Hepatocyte (in vitro differentiated cells): ENCODE results near the gene SLC38A10. TPM values are rescaled to one million over a fixed set of nuclear protein-coding genes. Genes with fewer than 3 reads are reported as not detected.

ENCODE experiments used
- DNase-seq: peaks from one replicate; pipeline ENCODE4 v3.0.0-alpha.2; 2016; ENCODE audit warnings: low spot score
- H2AFZ ChIP-seq: fragments of 200-600 bp; sonication (generic); 2 replicates; pipeline ENCODE4 v1.6.0; 2016; ENCODE audit warnings: antibody characterized with exemption, mild to moderate bottlenecking
- H3K27ac ChIP-seq: fragments of 200-600 bp; sonication (generic); 2 replicates; pipeline ENCODE4 v1.5.1; 2016; ENCODE audit warnings: mild to moderate bottlenecking
- H3K27me3 ChIP-seq: fragments of 200-600 bp; sonication (generic); 2 replicates; pipeline ENCODE4 v1.6.1; 2016
- H3K36me3 ChIP-seq: fragments of 200-600 bp; sonication (generic); replicated peaks from 2 replicates; pipeline ENCODE4 v1.5.1; 2016; ENCODE audit warnings: low read depth; ENCODE audit not compliant: insufficient read depth
- H3K4me1 ChIP-seq: fragments of 200-600 bp; sonication (generic); 2 replicates; pipeline ENCODE4 v1.5.1; 2016; ENCODE audit warnings: mild to moderate bottlenecking, moderate library complexity; ENCODE audit not compliant: insufficient read depth
- H3K4me2 ChIP-seq: fragments of 200-600 bp; sonication (generic); 2 replicates; pipeline ENCODE4 v1.6.0; 2016
- H3K4me3 ChIP-seq: fragments of 200-600 bp; sonication (generic); 2 replicates; pipeline ENCODE4 v1.5.1; 2016; ENCODE audit warnings: mild to moderate bottlenecking
- H3K79me2 ChIP-seq: fragments of 200-600 bp; sonication (generic); 2 replicates; pipeline ENCODE4 v1.6.0; 2017; ENCODE audit warnings: mild to moderate bottlenecking
- H3K9me2 ChIP-seq: fragments of 200-600 bp; sonication (generic); replicated peaks from 2 replicates; pipeline ENCODE4 v1.6.0; 2017; ENCODE audit warnings: mild to moderate bottlenecking; ENCODE audit not compliant: insufficient read depth
- H3K9me3 ChIP-seq: fragments of 200-600 bp; sonication (generic); 2 replicates; pipeline ENCODE4 v1.5.1; 2016; ENCODE audit warnings: low read depth, mild to moderate bottlenecking
- H4K20me1 ChIP-seq: fragments of 200-600 bp; sonication (generic); 2 replicates; pipeline ENCODE4 v1.6.0; 2016; ENCODE audit warnings: mild to moderate bottlenecking; ENCODE audit not compliant: insufficient read depth, poor library complexity, severe bottlenecking
- EZH2 ChIP-seq: fragments of 200-600 bp; sonication (generic); IDR thresholded peaks from 2 replicates; pipeline ENCODE4 v1.6.1; 2016; ENCODE audit warnings: antibody characterized with exemption, mild to moderate bottlenecking, borderline replicate concordance
- EZH2phosphoT487 ChIP-seq: fragments of 200-600 bp; sonication (generic); IDR thresholded peaks from one replicate; pipeline ENCODE4 v1.6.1; 2018; ENCODE audit warnings: antibody characterized with exemption, mild to moderate bottlenecking, low read depth, moderate library complexity; ENCODE audit not compliant: unreplicated experiment, severe bottlenecking
- WGBS: methylation state at CpG from one replicate; pipeline ENCODE4 v1.1.6; 2016; ENCODE audit warnings: low lambda C conversion rate; ENCODE audit errors: missing lambda C conversion rate; 5-methylcytosine and 5-hydroxymethylcytosine counted together
- polyA plus RNA-seq: library from polyadenylated mRNA; unstranded; fragments of >200 nt; fragmentation: Nextera tagmentation; extraction: Ambion mirVana; gene quantifications from 2 replicates; pipeline ENCODE4 v1.2.1, GENCODE V29; 2016
- total RNA-seq: library from RNA; depleted of rRNA; stranded (reverse); fragments of >200 nt; gene quantifications from 2 replicates; pipeline ENCODE4 v1.2.3, GENCODE V29; 2014
- TF ChIP-seq, protein P1 (sequence below): fragments of 200-600 bp; sonication (generic); IDR thresholded peaks from 2 replicates; pipeline ENCODE4 v1.5.1; 2016; ENCODE audit warnings: antibody characterized with exemption, mild to moderate bottlenecking; ENCODE audit not compliant: poor library complexity

Gene SLC38A10
- total and polyA plus RNA-seq, 2 experiments from 2014 or later: 91.4 to 124 TPM

DNA sequence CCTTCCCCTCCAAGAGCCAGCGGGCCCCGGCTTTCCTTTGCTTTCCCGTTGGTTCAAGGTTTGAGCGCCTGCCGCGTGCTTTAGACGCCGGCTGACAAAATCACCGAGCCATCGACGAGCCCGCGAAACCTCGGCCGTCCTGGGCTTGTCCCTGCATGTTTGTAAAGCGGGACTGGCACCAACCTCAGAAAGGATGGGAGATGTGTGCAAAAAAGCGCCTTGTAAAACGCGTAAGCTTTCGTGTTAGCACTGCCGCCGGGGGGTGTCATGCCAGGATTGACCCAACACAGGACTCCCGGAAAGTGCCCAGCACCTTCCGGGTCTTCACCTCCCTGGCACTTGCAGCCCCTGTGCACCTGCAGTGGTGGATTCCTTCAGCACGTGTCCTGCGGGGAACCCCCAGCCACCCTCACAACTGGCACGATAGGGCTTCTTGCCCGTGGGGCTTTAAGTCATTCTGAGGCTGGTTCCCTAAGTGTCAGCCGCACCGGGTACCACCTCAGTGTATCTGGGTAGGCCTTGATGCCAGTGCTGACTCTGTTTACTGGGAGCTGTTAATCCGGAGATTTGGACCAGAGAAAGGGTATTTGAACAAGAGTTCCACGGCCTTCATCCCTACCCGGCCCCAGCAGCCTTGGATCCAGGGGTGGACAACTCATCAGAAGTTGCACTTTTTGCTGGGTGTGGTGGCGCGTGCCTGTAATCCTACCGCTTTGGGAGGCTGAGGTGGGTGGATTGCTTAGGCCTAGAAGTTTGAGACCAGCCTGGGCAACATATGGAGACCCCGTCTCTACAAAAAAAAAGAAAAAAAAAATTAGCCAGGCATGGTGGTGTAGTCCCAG lies 55.2 kb downstream of the SLC38A10 start:
- H2AFZ ChIP-seq: peak overlapping the region; percentile 45
- H4K20me1 ChIP-seq: no peaks in the 10 kb centered on the region
- H3K27ac ChIP-seq: peak overlapping the region; percentile 44
- H3K27me3 ChIP-seq: no peaks in the 10 kb centered on the region
- peak overlapping the region; percentile 83 for H3K4me2 ChIP-seq
- H3K4me1 ChIP-seq: peaks cover 21% of the 10 kb centered on the region
- DNase-seq: peak; percentile 35
- H3K9me3 ChIP-seq: no peaks in the 10 kb centered on the region
- no peaks in the 10 kb centered on the region for H3K9me2 ChIP-seq
- H3K4me3 ChIP-seq: peak overlapping the region; percentile 66
- WGBS: 25% methylated on average over 37 of the region's 37 CpGs
- TF ChIP-seq EZH2phosphoT487: no peak
- no peak for TF ChIP-seq EZH2
- TF ChIP-seq, protein P1, sequence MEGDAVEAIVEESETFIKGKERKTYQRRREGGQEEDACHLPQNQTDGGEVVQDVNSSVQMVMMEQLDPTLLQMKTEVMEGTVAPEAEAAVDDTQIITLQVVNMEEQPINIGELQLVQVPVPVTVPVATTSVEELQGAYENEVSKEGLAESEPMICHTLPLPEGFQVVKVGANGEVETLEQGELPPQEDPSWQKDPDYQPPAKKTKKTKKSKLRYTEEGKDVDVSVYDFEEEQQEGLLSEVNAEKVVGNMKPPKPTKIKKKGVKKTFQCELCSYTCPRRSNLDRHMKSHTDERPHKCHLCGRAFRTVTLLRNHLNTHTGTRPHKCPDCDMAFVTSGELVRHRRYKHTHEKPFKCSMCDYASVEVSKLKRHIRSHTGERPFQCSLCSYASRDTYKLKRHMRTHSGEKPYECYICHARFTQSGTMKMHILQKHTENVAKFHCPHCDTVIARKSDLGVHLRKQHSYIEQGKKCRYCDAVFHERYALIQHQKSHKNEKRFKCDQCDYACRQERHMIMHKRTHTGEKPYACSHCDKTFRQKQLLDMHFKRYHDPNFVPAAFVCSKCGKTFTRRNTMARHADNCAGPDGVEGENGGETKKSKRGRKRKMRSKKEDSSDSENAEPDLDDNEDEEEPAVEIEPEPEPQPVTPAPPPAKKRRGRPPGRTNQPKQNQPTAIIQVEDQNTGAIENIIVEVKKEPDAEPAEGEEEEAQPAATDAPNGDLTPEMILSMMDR: no peak
- no peaks in the 10 kb centered on the region for H3K36me3 ChIP-seq
- peaks cover 31% of the 10 kb centered on the region for H3K79me2 ChIP-seq

DNA sequence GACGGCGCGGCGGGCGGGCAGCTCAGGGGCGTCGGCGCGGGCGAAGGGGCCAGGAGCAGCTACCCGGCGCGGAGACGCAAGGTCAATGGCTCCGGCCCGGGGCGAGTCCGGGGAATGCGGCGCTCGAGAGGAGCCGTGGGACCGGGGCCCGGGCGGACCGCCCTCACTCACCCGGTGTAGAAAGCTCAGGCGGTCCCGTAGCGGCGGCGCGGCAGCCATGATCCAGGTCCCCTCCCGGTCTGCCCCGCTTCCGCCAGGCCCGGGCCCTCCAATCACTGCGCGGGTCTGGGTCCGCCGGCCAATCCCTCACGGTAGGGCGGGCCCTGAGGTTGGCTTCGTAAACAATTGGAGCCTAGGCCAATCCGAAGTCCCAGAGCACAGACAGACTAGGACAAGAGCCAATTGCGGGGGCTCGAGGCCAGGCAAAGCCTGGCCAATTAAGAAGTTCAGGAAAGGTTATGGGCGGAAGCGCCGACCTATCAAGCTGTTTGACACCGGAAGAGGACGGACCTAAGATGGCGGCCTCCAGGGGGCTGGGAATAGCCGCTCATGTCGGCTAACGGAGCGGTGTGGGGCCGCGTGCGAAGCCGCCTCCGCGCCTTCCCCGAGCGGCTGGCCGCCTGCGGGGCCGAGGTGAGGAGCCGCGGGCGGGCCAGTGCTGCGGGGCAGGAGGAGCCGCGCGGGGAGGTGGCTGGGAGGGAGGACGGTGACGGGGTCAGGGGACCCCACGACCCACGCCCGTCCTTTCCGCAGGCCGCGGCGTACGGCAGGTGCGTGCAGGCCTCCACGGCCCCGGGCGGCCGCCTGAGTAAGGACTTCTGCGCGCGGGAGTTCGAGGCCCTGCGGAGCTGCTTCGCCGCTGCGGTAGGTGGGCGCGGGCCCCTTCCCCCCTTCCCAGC lies 56.0 kb downstream of the SLC38A10 start, which contains the start of the genes NDUFAF8 and TEPSIN:
NDUFAF8 (plus strand) TSS at position 504 of the 899 bp plus-strand sequence; CDS start at position 550, 46 bp downstream.
TEPSIN (minus strand) TSS at position 241 of the 899 bp plus-strand sequence; CDS start at position 219, 22 bp downstream.
- no peaks in the 10 kb centered on the region for H3K9me3 ChIP-seq
- H3K4me2 ChIP-seq: peak within 1 kb of the TSS; percentile 94
- H2AFZ ChIP-seq: peak within 1 kb of the TSS; percentile 45
- peak; percentile 98 for DNase-seq
- under 1% methylated on average over 69 of the region's 100 CpGs for WGBS
- H3K27me3 ChIP-seq: no peaks in the 10 kb centered on the region
- peak within 1 kb of the TSS; percentile 66 for H3K4me3 ChIP-seq
- H3K4me1 ChIP-seq: peaks cover 25% of the 10 kb centered on the region
- peak within 1 kb of the TSS; percentile 44 for H3K27ac ChIP-seq
- H3K36me3 ChIP-seq: no peaks in the 10 kb centered on the region
- no peak for TF ChIP-seq EZH2phosphoT487
- TF ChIP-seq, protein P1: no peak
- TF ChIP-seq EZH2: no peak
- peaks cover 31% of the 10 kb centered on the region for H3K79me2 ChIP-seq
- no peaks in the 10 kb centered on the region for H4K20me1 ChIP-seq
- no peaks in the 10 kb centered on the region for H3K9me2 ChIP-seq

DNA sequence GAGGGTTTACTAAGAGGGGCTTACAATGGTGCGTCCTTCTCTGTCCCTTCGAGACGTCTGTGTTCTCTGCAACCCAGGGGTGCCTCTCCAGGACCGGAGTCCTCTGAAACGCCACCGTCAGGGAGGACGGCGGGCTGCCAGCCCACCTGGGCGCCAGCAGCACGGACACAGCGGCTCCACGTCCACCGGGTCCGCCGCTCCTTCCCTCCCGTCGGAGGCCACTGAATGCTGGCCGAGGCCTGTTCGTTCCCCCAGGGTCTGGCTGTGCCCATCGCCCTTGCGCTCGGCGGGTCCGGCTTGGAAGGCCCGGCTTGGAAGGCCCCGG lies 56.7 kb downstream of the SLC38A10 start:
- WGBS: 4% methylated on average over 25 of the region's 26 CpGs
- no peaks in the 10 kb centered on the region for H3K9me3 ChIP-seq

More for the DNA sequence above, 56.7 kb downstream of the SLC38A10 start:
- H2AFZ ChIP-seq: peak overlapping the region; percentile 27
- H3K4me2 ChIP-seq: peak overlapping the region; percentile 94
- no peaks in the 10 kb centered on the region for H4K20me1 ChIP-seq
- H3K27me3 ChIP-seq: no peaks in the 10 kb centered on the region
- H3K36me3 ChIP-seq: no peaks in the 10 kb centered on the region
- peaks cover 25% of the 10 kb centered on the region for H3K4me1 ChIP-seq
- peak overlapping the region; percentile 45 for H3K4me3 ChIP-seq
- H3K79me2 ChIP-seq: peaks cover 31% of the 10 kb centered on the region
- no peak for TF ChIP-seq EZH2phosphoT487
- no peak for TF ChIP-seq EZH2
- TF ChIP-seq, protein P1: no peak
- H3K9me2 ChIP-seq: no peaks in the 10 kb centered on the region
- peak; percentile 32 for DNase-seq
- H3K27ac ChIP-seq: no peak overlapping the region
